GM19035 (cell line): ENCODE measurements around the gene PLEKHG3.

Experiments
- ATAC-seq: cut with Tn5 transposase; IDR thresholded peaks from one replicate; pipeline ENCODE4 v1.9.1; 2021; ENCODE audit not compliant: unreplicated experiment

PLEKHG3 gene

DNA sequence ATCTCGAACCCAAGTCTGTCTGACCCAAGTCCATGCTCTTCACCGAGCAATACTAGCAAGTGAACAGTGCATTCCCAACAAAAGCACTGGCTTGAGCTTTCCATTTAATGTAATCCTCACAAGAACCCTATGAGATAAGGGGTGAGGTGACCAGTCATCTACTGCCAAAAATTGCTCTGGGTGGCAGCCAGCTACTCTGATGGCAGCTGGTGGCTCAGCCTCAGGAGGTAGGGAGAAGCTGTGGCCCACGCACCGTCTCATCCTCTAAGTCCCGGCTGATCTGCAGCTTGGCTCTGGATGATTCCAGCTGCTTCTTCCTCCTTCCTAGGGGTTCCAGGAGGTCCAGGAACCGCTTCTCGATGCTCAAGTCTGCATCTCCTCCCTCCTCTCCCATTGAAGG lies 75.2 kb downstream of the PLEKHG3 start:
- no peak for ATAC-seq

DNA sequence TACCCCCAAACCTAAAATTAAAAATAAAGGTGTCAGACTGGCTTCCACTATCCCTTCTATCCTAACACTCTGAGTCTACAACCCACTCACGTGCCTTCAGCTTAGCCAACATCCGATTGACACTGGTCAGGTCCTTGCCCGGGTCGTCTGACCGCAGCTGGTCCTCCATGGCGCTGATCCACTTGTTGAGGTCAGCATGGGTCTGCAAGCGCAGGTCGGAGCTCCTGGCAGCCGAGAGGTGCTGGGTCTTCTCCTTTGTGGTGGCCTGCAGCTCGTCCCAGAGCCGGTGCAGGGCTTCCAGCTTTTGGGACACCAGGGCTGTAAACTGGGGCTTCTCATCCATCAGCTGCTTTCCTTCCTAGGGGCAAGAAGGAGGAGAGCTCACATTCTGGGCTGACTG lies 78.0 kb downstream of the PLEKHG3 start:
- ATAC-seq = no peak

DNA sequence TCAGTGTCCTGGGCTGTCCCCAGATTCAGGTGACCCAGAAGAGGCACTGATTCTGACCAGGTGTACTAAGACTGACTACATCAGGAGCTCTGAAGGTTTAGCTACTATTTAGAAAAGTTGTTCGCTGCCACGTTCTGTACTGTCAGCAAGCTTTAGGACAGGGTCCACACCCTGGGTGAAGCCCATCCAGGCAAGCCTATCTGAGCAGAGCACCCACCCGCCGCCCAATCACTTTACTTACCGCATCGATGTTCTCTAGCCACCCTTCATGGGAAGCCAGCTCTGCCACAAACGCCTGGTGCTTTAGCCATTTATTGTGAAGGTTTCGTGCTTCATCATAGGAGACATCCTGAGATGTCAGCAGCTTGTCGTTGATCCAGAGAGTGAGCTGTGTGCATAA lies 79.8 kb downstream of the PLEKHG3 start:
- ATAC-seq = no peak

DNA sequence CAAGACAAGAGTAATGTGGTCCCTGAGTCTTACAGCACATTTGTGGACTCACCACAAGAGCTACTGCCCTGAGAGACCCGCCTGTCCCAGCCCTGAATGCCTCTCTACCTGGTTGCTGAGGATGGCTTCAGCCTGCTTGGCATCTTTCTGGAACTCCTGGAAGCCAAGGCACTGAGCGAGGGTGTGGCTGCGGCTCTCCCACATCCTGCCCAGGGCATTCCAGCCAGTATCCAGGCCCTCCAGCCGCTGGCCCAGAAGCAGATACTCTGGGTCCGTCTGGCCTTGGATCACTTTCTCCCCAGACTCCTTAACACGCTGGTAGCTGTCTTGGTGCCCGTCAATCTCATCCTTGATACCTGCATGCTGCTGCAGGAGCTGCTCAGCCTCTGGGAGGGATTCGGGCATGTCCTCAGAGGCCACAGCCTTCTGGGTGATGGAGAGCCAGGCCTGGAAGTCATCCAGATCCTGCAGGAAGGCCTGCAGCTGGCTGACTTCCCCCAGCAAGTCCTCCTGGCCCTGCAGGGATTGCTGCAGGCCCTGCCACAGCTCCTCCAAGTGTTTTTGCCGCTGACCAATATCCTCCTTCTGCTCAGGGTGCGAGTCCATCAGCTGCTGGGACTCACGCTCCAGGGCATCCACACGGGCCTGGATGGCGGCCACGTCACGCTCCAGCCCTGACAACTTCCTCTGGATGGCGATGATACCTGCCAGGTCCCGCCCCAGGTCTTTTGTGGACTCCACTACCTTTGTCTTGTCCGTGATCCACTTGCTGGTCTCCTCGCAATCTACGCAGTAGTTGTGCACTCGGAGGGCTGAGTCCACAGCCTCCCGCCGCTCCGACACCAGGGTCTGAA lies 82.3 kb downstream of the PLEKHG3 start:
- ATAC-seq = no peak

DNA sequence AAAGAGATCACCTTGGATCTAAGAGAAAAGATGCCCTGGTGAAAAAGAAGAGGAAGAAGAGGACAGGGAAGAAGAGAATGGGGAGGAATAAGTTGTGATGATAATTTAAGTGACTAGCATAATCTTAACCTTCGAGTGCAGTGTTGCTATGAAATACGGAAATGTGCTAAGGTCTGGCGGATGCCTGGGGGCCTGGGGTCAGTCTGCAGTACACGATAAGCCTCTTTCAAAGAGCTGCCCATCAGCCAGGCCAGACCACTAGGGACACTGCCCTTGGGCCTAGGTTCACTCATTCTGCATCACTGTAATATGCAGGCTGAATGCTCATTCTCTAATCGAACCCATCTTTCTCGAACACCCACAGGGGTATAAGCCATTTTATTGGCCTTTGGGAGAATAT lies 83.4 kb downstream of the PLEKHG3 start:
- ATAC-seq = no peak

DNA sequence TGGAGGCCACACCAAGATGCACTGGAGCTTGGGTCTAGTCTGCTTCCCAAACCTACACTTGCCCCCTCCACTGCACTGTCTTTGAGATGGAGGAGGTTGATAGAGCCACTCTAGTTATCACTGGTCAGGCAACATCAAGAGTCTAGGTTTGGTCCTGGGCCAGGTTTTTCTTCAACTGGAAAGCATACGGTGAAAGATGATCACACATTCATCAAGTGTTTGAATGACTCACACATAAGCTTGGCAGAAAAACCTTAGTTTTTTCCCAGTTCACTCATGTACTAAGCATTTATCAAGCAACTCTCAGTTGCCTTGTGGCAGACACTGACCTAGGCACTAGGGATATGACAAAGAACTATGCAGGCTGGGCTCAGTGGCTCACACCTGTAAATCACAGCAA lies 84.5 kb downstream of the PLEKHG3 start:
- no peak for ATAC-seq

DNA sequence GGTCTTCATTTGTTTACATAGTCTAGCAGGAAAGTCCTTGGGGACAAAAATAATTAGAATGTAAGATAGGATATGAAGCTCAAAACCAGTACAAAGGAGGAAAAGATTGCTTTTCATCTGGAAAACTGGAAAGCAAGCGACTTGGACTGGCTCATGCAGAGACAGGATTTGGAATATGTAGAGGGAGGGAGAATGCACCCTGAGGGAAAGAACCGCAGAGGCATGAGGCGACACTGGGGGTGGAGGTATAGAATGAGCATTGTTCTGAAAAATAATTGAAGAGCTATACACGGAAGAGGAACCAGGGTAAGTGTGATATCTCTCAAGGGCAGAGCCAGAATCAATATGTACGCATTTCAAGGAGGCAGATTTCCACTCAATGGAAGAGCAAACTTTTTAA lies 85.5 kb downstream of the PLEKHG3 start:
- no peak for ATAC-seq

DNA sequence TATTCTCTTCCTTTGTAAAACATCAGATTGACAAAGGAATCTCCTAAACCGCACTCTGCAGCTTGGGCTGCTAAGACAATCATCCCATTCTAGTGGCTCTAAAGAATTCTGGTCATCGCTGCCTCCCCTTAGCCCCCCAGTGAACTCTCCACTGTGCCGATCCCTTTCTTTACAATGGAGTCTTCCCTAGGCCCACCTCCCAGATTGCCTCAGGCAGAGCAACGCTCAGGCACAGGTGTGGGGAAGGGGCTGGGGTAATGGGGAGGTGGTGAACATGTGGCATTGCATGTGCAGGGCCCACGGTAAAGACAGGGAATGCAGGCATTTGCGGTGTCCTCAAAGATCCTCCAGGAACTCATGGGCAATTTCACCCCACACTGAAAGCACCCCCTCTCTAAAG lies 86.3 kb downstream of the PLEKHG3 start:
- ATAC-seq = no peak

DNA sequence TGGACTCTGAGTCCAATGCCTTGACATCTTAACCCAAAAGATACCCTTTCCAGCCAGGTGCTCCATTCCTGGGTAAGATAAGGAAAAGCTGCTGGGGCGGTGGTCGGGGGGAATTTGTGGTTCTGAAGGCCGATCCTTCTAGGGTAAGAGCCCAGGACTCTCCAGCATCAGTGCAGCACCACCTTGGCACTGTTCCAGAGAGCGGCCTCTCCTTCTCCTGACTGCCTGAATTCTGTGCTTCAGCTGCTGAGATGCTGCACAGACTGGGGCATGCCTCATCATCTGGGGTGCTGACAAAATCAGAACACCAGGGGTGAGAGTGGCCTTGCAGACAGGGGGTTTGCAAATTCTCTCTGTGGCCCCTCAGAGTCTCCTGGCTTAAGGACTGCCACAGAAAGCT lies 88.0 kb downstream of the PLEKHG3 start:
- no peak for ATAC-seq

DNA sequence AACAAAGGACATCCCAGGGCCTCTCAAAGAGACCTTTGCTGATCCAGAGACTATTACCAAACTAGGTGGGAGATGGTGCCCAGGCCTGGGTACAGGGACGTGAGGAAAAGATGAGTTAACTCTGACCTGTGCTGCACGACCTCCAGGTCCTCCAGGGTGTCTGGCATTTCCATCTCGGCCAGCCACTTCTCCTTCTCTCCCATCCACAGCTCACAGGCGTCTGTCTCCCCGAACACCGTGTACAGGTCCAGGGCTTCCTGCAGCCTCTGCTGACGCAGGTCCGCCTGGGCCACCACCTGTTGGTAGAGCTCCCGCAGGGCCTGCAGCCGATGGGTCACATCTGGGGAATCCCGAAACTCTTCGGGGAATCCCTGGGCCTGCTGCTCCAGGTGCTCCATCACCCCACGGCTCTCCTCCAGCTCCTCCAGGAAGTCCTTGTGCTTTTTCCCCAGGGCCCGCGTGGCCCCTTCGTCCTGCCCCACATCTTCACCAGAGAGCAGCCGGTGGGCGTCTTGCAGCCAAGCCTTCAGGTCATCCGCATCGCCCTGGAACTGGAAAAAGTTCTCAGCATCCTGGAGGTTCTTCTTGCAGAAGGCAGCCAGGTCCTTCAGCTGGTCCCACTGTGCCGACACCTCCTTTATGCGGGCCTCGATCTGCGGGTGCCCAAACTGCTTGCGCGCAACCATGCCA lies 88.8 kb downstream of the PLEKHG3 start:
- no peak for ATAC-seq

DNA sequence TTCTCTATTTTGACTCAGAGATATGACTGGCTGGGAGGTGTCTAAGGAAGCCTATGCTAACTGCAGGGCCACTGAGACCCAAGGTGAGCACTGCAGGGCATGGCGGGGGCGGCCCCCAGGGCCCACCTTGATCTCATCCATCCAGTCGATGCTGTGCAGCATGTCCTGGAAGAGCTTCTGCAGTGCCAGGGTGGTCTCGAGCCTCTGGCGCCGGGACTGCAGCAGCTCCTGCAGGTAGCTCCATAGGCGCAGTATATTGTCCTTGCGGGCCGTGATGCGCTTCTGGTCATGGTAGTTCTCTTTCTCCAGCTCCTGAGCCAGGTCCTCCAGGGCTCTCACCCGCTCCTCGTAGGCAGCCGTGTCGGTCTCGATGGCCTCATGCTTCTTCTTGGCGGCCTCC lies 91.0 kb downstream of the PLEKHG3 start:
- no peak for ATAC-seq

DNA sequence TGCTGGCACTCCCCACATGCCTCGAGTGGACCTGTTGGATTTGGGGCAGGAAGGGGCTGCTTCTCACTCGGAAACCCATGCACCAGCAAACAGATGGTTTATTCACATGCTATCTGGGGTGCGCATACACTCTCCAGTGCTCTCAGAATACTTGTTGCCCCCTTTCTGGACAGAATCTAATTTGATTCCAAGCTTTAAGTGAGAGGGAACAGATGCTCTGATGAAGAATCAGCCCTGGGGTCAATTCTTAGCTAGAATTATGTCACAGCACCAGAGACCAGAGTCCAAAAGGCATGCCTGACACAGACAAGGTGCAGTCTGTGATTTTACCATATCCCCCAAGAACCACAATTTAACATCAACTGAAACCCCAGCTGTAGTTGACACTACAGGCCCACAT lies 91.7 kb downstream of the PLEKHG3 start:
- no peak for ATAC-seq

DNA sequence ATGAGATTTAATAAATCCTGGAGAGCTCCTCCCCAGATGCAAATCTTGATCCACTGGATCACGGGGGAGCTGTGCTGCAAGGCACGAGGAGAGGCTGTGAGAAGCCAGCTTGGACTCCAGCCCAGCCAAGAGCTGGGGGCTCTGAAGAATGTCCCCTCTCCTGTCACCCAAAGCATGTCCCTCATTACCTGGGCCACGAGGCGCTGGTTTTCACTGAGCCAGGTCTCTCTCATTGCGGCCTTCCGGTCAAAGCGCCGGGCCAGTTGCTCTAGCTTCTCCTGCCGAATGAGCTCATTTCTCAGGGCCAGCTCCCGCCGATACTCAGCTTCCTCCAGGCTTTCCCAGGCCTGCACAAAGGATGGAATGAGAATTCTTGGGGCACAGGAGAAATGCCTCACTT lies 92.1 kb downstream of the PLEKHG3 start:
- ATAC-seq = no peak

DNA sequence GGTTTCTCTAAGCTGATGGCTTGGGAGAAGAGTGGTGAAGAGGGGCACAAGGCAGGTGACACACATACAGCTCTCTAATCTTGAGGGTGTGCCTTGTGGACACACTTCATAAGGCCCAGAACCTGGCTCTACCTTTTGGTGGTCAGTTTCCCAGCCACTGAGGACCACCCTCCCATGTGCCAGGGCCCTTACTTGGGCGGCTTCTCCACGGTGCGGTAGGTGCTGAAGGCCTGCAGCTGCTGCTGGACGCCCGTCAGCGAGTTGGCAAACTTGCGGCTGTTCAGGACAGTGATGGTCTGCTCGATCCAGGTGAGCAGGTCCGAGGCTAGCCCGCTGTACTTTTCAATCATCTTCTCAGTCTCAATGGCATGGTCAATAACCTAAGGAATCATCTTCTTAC lies 95.3 kb downstream of the PLEKHG3 start:
- ATAC-seq = no peak
